Stomach (tissue), 4 donors: Measurements from ENCODE around the gene INF2.

Experiments
- CTCF ChIP-seq, 7 experiments: fragments of 450-650 bp in 4 of 7; fragments of 200-600 bp in 3 of 7; sonication (generic) in 3 of 7; IDR thresholded peaks; one replicate each; pipeline ENCODE4 v1.5.1; 2016 to 2019; ENCODE audit warnings: antibody characterized with exemption in 7 of 7, control low read depth in 2 of 7, mild to moderate bottlenecking in 1 of 7
- POLR2A ChIP-seq, 4 donors: fragments of 450-650 bp; IDR thresholded peaks; one replicate each; pipeline ENCODE4 v1.6.1; 2016; ENCODE audit warnings: antibody characterized with exemption in 4 of 4, control low read depth in 2 of 4, mild to moderate bottlenecking in 1 of 4, moderate library complexity in 1 of 4
- POLR2AphosphoS5 ChIP-seq, 3 donors: sonication (generic); formaldehyde crosslinking; IDR thresholded peaks; one replicate each; pipeline ENCODE4 v1.6.1; 2016; ENCODE audit warnings: antibody characterized with exemption in 3 of 3

- TF ChIP-seq CTCF (IDR thresholded peaks at IDR 0.05) (no peak), POLR2A (IDR thresholded peaks at IDR 0.05) (no peak), POLR2AphosphoS5 (IDR thresholded peaks at IDR 0.05) (no peak)
These were observed 50.4 kb downstream of the INF2 start for GRCh38 chr14:104739546-104740516.
